ENCODE results near the gene CHD5. TPM values are rescaled to one million over a fixed set of nuclear protein-coding genes. Genes with fewer than 3 reads are reported as not detected.

CHD5 gene
- polyA plus RNA-seq, 4 donors, result 0.28 to 1.8 (median 0.67) TPM; not detected in 1

Other genes with a start within 250 kb of the CHD5 start
- 10 to 100 TPM in 1 of 4 donors, 1 to 10 TPM in 3; 1.4 to 10.0 (median 2.8) TPM for gene NPHP4, start 187.9 kb downstream of the CHD5 start, polyA plus RNA-seq
- gene KCNAB2, start 134.4 kb downstream of the CHD5 start, polyA plus RNA-seq, result 10 to 100 TPM in 1 of 4 donors, 1 to 10 TPM in 3; 1.1 to 35.7 (median 5.3) TPM
- gene RPL22, start 19.3 kb upstream of the CHD5 start, polyA plus RNA-seq, result 1,000 to 10,000 TPM in 1 of 4 donors, 100 to 1,000 TPM in 3; 207 to 1,045 (median 359) TPM
- 10 to 100 TPM in 2 of 4 donors, 1 to 10 TPM in 2; 5.1 to 40.0 (median 17.6) TPM for gene RNF207, start 25.8 kb upstream of the CHD5 start, polyA plus RNA-seq
- gene ICMT, start 55.6 kb upstream of the CHD5 start, polyA plus RNA-seq, result 10 to 100 TPM; 16.5 to 51.7 (median 31.4) TPM
- gene HES3, start 63.9 kb upstream of the CHD5 start, polyA plus RNA-seq, result not detected
- 10 to 100 TPM in 3 of 4 donors, 1 to 10 TPM in 1; 6.5 to 34.9 (median 22.3) TPM for gene GPR153, start 80.8 kb upstream of the CHD5 start, polyA plus RNA-seq
- gene ACOT7, start 213.4 kb upstream of the CHD5 start, polyA plus RNA-seq, result 10 to 100 TPM; 20.3 to 93.8 (median 73.7) TPM
- gene HES2, start 239.6 kb upstream of the CHD5 start, polyA plus RNA-seq, result 1 to 10 TPM in 3 of 4 donors, under 1 TPM in 1; 0.55 to 2.2 (median 1.6) TPM
- 100 to 1,000 TPM in 3 of 4 donors, 10 to 100 TPM in 1; 83.5 to 356 (median 285) TPM for gene ESPN, start 244.5 kb upstream of the CHD5 start, polyA plus RNA-seq